ENCODE measurements around the gene SCAF4. TPM values are rescaled to one million over a fixed set of nuclear protein-coding genes. Genes with fewer than 3 reads are reported as not detected.

Gene SCAF4
- polyA plus RNA-seq, 2 of the 4 experiments (the other 2 are of a cell fraction): 10.4 to 16.6 TPM

GRCh38 chr21:31711745-31712285 is 20.1 kb downstream of the SCAF4 start:
- POLR2A ChIA-PET: no interaction called here
- no peak overlapping the region for H3K27ac ChIP-seq
- 0 out of 3 replicates have a peak overlapping the region, but pooled peaks have one; percentile 10 for H3K4me2 ChIP-seq
- no peak for DNase-seq (ENCODE audit: low read depth in 1 of 2, low spot score in 1 of 2)
- TF ChIP-seq ZC3H11A (IDR thresholded peaks at IDR 0.05) (no peak), POLR2AphosphoS2 (conservative IDR thresholded peaks at IDR 0.05; ENCODE audit: low read length) (no peak), ZSCAN20 (CRISPR knock-in tag; IDR thresholded peaks at IDR 0.05) (no peak), KDM5A (IDR thresholded peaks at IDR 0.05) (no peak), FOSB (CRISPR knock-in tag; IDR thresholded peaks at IDR 0.05) (no peak), POLR2A (IDR thresholded peaks at IDR 0.05; ENCODE audit: low read length) (no peak)
- TF ChIP-seq, protein P1, sequence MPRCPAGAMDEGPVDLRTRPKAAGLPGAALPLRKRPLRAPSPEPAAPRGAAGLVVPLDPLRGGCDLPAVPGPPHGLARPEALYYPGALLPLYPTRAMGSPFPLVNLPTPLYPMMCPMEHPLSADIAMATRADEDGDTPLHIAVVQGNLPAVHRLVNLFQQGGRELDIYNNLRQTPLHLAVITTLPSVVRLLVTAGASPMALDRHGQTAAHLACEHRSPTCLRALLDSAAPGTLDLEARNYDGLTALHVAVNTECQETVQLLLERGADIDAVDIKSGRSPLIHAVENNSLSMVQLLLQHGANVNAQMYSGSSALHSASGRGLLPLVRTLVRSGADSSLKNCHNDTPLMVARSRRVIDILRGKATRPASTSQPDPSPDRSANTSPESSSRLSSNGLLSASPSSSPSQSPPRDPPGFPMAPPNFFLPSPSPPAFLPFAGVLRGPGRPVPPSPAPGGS (IDR thresholded peaks at IDR 0.05): no peak
- no peaks in the 10 kb centered on the region for H3K9me3 ChIP-seq
- no peak for ATAC-seq
- no peak for FAIRE-seq
- WGBS (ENCODE audit: missing lambda C conversion rate): 93% methylated on average over 1 of the region's 1 CpG
- CTCF ChIA-PET: no interaction called here
- H3K4me3 ChIP-seq: no peak overlapping the region
- peaks cover 62% of the 10 kb centered on the region; the same call in 2 of the 3 replicates for H3K4me1 ChIP-seq

GRCh38 chr21:31711326-31711725 is 20.6 kb downstream of the SCAF4 start:
- Histone ChIP-seq H3K9me3 (no peaks in the 10 kb centered on the region), H3K4me1 (peaks cover 57% of the 10 kb centered on the region; the same call in 2 of the 3 replicates), H3K4me3 (no peak overlapping the region), H3K4me2 (no peak overlapping the region), H3K27ac (no peak overlapping the region)
- WGBS (ENCODE audit: missing lambda C conversion rate): 100% methylated on average over 1 of the region's 1 CpG
- no peak for DNase-seq (ENCODE audit: low read depth in 1 of 2, low spot score in 1 of 2)
- CTCF ChIA-PET: no interaction called here
- no peak for FAIRE-seq
- no peak for ATAC-seq
- POLR2A ChIA-PET: no interaction called here
- no peak for TF ChIP-seq REST (IDR thresholded peaks at IDR 0.05)
- TF ChIP-seq HMGXB4 (CRISPR knock-in tag; IDR thresholded peaks at IDR 0.05; ENCODE audit: borderline replicate concordance): no peak

- ATAC-seq (no peak), DNase-seq (ENCODE audit: low read depth in 1 of 2, low spot score in 1 of 2) (no peak), FAIRE-seq (no peak)
- no peak overlapping the region for H3K4me3 ChIP-seq
- 36% methylated on average over 1 of the region's 1 CpG for WGBS (ENCODE audit: missing lambda C conversion rate)
- peaks cover 50% of the 10 kb centered on the region; the same call in 2 of the 3 replicates for H3K4me1 ChIP-seq
- ChIA-PET CTCF (no interaction called here), POLR2A (no interaction called here)
- no peak overlapping the region for H3K27ac ChIP-seq
- no peaks in the 10 kb centered on the region for H3K9me3 ChIP-seq
- 0 out of 3 replicates have a peak overlapping the region, but pooled peaks have one; percentile 11 for H3K4me2 ChIP-seq
- no peak for TF ChIP-seq CHD4 (IDR thresholded peaks at IDR 0.05; ENCODE audit: borderline replicate concordance)
- no peak for TF ChIP-seq PHF8 (IDR thresholded peaks at IDR 0.05; ENCODE audit: borderline replicate concordance, low read depth)
- TF ChIP-seq JUN (IDR thresholded peaks at IDR 0.05): no peak
- TF ChIP-seq NPAS2 (CRISPR knock-in tag; IDR thresholded peaks at IDR 0.05; ENCODE audit: borderline replicate concordance): no peak
- TF ChIP-seq, protein P2, sequence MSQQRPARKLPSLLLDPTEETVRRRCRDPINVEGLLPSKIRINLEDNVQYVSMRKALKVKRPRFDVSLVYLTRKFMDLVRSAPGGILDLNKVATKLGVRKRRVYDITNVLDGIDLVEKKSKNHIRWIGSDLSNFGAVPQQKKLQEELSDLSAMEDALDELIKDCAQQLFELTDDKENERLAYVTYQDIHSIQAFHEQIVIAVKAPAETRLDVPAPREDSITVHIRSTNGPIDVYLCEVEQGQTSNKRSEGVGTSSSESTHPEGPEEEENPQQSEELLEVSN (IDR thresholded peaks at IDR 0.05; ENCODE audit: borderline replicate concordance, low read depth): no peak
- TF ChIP-seq HDAC2 (IDR thresholded peaks at IDR 0.05): no peak
- TF ChIP-seq MAFK (IDR thresholded peaks at IDR 0.05; ENCODE audit: partially characterized antibody): no peak
- no peak for TF ChIP-seq ZNF302 (CRISPR knock-in tag; IDR thresholded peaks at IDR 0.05)
- TF ChIP-seq FOXS1 (CRISPR knock-in tag; IDR thresholded peaks at IDR 0.05): no peak
- no peak for TF ChIP-seq EHF (CRISPR knock-in tag; IDR thresholded peaks at IDR 0.05)
- no peak for TF ChIP-seq RFX5 (IDR thresholded peaks at IDR 0.05)
- no peak for TF ChIP-seq JUNB (IDR thresholded peaks at IDR 0.05)
- TF ChIP-seq PBX3 (IDR thresholded peaks at IDR 0.05): no peak
- TF ChIP-seq HOXA7 (CRISPR knock-in tag; IDR thresholded peaks at IDR 0.05): no peak
- TF ChIP-seq, protein P3, sequence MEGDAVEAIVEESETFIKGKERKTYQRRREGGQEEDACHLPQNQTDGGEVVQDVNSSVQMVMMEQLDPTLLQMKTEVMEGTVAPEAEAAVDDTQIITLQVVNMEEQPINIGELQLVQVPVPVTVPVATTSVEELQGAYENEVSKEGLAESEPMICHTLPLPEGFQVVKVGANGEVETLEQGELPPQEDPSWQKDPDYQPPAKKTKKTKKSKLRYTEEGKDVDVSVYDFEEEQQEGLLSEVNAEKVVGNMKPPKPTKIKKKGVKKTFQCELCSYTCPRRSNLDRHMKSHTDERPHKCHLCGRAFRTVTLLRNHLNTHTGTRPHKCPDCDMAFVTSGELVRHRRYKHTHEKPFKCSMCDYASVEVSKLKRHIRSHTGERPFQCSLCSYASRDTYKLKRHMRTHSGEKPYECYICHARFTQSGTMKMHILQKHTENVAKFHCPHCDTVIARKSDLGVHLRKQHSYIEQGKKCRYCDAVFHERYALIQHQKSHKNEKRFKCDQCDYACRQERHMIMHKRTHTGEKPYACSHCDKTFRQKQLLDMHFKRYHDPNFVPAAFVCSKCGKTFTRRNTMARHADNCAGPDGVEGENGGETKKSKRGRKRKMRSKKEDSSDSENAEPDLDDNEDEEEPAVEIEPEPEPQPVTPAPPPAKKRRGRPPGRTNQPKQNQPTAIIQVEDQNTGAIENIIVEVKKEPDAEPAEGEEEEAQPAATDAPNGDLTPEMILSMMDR (IDR thresholded peaks at IDR 0.05): no peak
Observed at GRCh38 chr21:31710586-31710985, 21.3 kb downstream of the SCAF4 start.

All from A549 (cell line).